Esophagus (tissue), 2 donors: ENCODE data around the gene HID1. TPM values are rescaled to one million over a fixed set of nuclear protein-coding genes. Genes with fewer than 3 reads are reported as not detected.
"Not testable (repeated sequence)": the region's sequence is repeated elsewhere in the genome, so short reads cannot be mapped to it uniquely, and the experiment has no call there.

Experiments
- H3K27ac ChIP-seq, 2 donors: one replicate each; pipeline ENCODE4 v1.5.1; 2013; ENCODE audit warnings: low read depth in 2 of 2, mild to moderate bottlenecking in 2 of 2, inconsistent platforms in 1 of 2, low read length in 1 of 2, moderate library complexity in 1 of 2
- H3K27me3 ChIP-seq, 2 donors: one replicate each; pipeline ENCODE4 v1.6.1; 2013; ENCODE audit warnings: low read length in 2 of 2, control low read depth in 1 of 2, mild to moderate bottlenecking in 1 of 2; ENCODE audit not compliant: insufficient read depth in 2 of 2, control insufficient read depth in 1 of 2
- H3K36me3 ChIP-seq, 2 donors: one replicate each; pipeline ENCODE4 v1.6.1; 2013; ENCODE audit warnings: low read length in 1 of 2; ENCODE audit not compliant: control insufficient read depth in 2 of 2, insufficient read depth in 2 of 2
- H3K4me1 ChIP-seq, 2 donors: one replicate each; pipeline ENCODE4 v1.6.1; 2013; ENCODE audit warnings: low read length in 1 of 2; ENCODE audit not compliant: control insufficient read depth in 2 of 2, insufficient read depth in 2 of 2
- H3K4me3 ChIP-seq, 2 donors: one replicate each; pipeline ENCODE4 v1.5.1; 2013; ENCODE audit warnings: low read length in 2 of 2, mild to moderate bottlenecking in 2 of 2, low read depth in 1 of 2, moderate library complexity in 1 of 2
- H3K9me3 ChIP-seq, 2 donors: one replicate each; pipeline ENCODE4 v1.6.1; 2013; ENCODE audit warnings: mild to moderate bottlenecking in 2 of 2, low read depth in 1 of 2, low read length in 1 of 2, moderate library complexity in 1 of 2; ENCODE audit not compliant: control insufficient read depth in 2 of 2, insufficient read depth in 1 of 2
- WGBS, 2 donors: extraction: QIAGEN DNeasy Blood & Tissue Kit; methylation state at CpG; one replicate each; pipeline ENCODE4 v1.1.7; 2013; 5-methylcytosine and 5-hydroxymethylcytosine counted together
- polyA plus RNA-seq, 2 donors: library from polyadenylated mRNA; stranded (reverse); fragments of 200-250 nt; gene quantifications; one replicate each; pipeline ENCODE4 v1.2.3, GENCODE V29; 2013
- donor health status: healthy with polysubstance abuse.
- donor health status: Bipolar disorder and iron deficiency.

HID1 gene
- polyA plus RNA-seq, 2 donors = 2.7 to 6.6 TPM

DNA sequence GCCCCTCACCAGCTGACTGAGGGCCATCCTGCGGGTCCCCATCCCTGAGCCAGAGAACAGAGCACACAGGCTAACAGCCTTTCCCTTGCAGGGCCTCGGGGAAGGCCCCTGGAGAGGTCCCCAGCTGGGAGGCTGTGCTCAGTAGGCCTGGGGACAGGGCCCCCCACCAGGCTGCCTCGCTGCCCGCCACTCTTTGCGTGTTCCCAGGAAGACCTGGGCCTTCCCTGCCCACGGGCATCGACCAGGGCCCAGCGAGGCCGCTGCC lies 785 bp downstream of the HID1 start:
- Histone ChIP-seq H3K4me1 (peaks cover 4 to 17% of the 10 kb centered on the region in 2 donors), H3K27me3 (no peaks in the 10 kb centered on the region)

DNA sequence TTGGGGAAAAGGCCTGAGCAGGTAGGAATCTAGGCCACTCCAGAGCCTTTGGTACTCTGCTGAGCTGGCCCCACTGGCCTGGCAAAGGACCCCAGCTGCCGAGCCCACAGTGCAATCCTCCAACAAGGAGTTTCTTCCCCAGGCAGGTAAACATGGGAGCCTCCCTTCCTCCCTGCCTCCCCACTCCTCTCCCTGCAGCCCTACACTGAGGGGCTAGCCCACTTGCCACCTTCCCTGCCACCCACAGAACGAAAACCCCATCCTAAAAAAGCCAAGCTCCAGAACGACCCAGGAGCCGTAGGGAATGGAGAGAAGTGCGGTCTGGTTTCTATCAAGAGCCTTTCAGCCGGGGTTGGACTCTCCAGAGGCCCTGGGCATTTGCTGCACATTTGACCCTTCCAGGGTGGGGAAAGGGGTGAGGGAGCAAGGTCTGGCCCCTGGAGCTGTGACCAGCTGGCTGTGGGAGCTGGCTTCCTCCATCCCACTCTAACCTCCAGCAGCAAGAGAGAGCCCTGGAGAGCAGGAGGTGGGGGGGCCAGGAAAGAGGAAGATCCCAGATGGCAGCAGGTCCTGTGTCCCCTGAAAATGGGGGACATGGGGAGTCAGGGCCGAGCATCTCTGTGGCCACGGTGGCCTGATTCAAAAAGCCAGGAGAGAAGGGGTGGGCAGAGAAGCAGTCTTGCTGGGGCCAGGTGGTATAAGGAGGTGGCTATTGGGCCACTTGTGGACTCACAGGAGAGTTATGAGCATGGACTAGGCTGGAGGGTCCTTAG lies 1.3 kb downstream of the HID1 start:
- H3K27ac ChIP-seq = peak overlapping the region in 1 of 2 donors; percentile 21
- H3K27me3 ChIP-seq = no peaks in the 10 kb centered on the region
- H3K4me1 ChIP-seq = peaks cover 4 to 17% of the 10 kb centered on the region in 2 donors

More for the DNA sequence above, 785 bp downstream of the HID1 start:
- Histone ChIP-seq H3K27ac (peak overlapping the region in 1 of 2 donors; percentile 21), H3K4me3 (peak overlapping the region; percentile 54 to 55), H3K36me3 (no peaks in the 10 kb centered on the region), H3K9me3 (no peaks in the 10 kb centered on the region)
- WGBS, 2 donors = 14 to 20% methylated on average over 9 of the region's 9 CpGs

DNA sequence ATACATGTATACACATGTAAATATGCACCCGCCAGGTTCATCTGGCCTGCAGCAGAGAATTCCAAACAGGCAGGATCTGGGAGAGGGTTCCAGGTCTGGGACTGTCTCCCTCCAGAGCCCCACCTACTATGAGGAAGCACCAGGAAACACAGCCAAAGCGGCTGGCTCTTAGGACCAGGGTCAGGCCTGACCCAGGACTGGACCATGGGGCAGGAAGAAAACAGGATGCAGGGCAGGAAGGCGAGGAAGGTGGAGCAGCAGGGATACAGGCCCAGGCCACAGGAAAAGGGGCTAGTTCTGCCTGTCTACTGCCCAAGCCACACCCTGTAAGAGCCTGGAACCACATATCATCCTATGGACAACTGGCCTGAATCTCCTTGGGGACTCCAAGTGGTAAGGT lies 2.2 kb downstream of the HID1 start:
- Histone ChIP-seq H3K4me3 (no peak overlapping the region), H3K27ac (no peak overlapping the region), H3K27me3 (no peaks in the 10 kb centered on the region), H3K9me3 (no peaks in the 10 kb centered on the region), H3K4me1 (peaks cover 4 to 17% of the 10 kb centered on the region in 2 donors), H3K36me3 (no peaks in the 10 kb centered on the region)
- WGBS, 2 donors = 68 to 79% methylated on average over 3 of the region's 3 CpGs

More for the DNA sequence above, 1.3 kb downstream of the HID1 start:
- 67 to 87% methylated on average over 8 of the region's 8 CpGs for WGBS, 2 donors
- Histone ChIP-seq H3K36me3 (no peaks in the 10 kb centered on the region), H3K4me3 (peak overlapping the region in 1 of 2 donors; percentile 54), H3K9me3 (no peaks in the 10 kb centered on the region)

DNA sequence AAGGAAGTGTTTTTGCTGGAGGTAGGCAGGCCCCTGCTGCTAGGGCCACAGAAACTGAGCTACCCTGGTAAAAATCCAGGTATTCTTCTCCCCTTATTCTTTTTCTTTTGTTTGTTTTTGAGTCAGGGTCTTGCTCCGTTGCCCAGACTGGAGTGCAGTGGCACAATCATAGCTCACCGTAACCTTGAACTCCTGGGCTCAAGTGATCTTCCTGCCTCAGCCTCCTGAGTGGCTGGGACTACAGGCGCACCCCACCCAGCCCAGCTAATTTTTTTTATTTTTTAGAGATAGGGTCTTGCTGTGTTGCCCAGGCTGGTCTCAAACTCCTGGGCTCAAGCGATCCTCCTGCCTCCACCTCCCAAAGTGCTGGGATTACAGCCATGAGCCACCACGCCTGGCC lies 3.1 kb downstream of the HID1 start:
- peaks cover 4 to 17% of the 10 kb centered on the region in 2 donors for H3K4me1 ChIP-seq
- 88 to 92% methylated on average over 5 of the region's 5 CpGs for WGBS, 2 donors
- not testable (repeated sequence) for H3K27me3 ChIP-seq, H3K27ac ChIP-seq, H3K9me3 ChIP-seq, H3K4me3 ChIP-seq, H3K36me3 ChIP-seq

DNA sequence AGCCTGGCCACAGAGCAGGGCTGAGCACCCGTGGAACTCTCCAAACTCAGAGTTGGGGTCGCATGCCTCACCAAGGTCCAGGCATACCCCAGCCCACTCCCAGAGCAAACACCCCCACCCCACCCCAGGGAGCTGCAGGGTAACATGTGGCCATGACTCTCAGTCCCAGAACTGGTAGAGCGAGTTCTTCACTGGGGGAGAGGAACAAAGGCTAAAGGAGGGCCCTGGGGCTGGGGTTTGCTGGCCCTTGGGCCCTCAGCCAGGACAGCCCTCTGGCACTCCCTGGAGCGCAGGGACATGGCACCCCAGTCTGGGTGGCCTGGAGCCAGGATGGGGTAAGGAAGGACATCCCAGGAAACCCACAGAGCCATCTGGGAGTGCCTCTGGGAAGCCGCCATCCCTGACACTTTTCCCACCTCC lies 4.2 kb downstream of the HID1 start:
- Histone ChIP-seq H3K9me3 (no peaks in the 10 kb centered on the region), H3K4me1 (peaks cover 4 to 17% of the 10 kb centered on the region in 2 donors), H3K27me3 (no peaks in the 10 kb centered on the region), H3K36me3 (no peaks in the 10 kb centered on the region), H3K27ac (no peak overlapping the region), H3K4me3 (no peak overlapping the region)
- WGBS, 2 donors = 53 to 59% methylated on average over 5 of the region's 5 CpGs

DNA sequence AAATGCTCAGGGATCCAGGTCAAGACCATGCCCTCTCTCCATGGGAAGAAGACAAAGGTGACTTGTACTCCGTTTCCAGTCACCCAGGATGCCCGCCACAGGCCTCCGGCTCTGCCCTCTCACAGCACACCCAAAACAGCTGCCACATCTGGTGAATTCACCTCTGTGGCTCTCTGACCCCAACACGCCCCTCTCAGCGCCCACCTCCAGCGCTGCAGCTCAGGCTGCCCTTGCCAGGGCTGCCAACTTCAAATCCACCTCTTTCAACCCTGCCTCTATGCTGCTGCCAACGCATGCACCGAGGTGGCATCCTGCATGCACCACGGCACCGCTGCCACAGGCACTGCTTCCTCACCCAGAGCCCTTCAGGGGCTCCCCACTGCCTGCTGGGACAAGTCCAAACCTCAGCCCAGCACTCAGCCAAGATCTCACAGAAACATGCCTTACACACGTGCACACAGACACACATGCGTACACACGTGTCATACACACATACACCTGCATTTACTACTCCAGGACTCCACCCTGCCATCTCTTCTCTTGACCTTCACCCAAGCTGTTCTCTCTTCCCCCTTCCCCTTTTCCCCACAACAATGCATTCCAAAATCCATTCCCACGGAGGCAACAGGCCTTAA lies 7.5 kb downstream of the HID1 start:
- H3K4me1 ChIP-seq = peaks cover 0 to 10% of the 10 kb centered on the region in 2 donors

DNA sequence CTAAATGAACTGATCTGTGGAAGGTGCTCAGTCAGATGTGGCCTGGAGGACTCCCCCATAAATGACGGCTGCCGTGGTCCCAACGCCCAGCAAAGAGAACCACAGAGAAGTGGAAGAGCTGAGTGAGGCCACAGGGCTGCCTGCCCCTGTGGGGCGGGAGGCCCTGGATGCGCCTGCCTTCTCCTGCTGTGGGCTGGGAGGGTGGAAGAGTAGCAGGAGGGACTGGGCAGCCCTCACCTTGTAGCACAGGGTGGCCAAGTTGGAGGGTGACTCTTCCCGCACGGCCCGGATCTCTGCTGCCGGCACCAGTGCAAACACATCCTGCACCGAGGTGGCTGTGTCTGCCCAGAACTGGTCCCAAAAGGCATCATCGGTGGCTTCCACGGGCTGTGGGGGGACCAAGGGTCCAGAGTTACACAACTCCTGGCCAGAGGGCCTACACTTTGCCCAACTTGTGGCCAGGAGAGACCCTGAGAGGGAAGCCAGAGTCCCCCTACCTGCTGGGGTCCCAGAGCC lies 8.3 kb downstream of the HID1 start:
- Histone ChIP-seq H3K27me3 (no peaks in the 10 kb centered on the region), H3K4me3 (no peak overlapping the region), H3K9me3 (no peaks in the 10 kb centered on the region), H3K36me3 (no peaks in the 10 kb centered on the region), H3K27ac (no peak overlapping the region), H3K4me1 (peaks cover 0 to 10% of the 10 kb centered on the region in 2 donors)
- WGBS, 2 donors = 87 to 89% methylated on average over 12 of the region's 12 CpGs

More for the DNA sequence above, 7.5 kb downstream of the HID1 start:
- H3K9me3 ChIP-seq = no peaks in the 10 kb centered on the region
- H3K36me3 ChIP-seq = no peaks in the 10 kb centered on the region
- H3K27me3 ChIP-seq = no peaks in the 10 kb centered on the region
- no peak overlapping the region for H3K27ac ChIP-seq
- H3K4me3 ChIP-seq = no peak overlapping the region
- 48 to 55% methylated on average over 14 of the region's 14 CpGs for WGBS, 2 donors

DNA sequence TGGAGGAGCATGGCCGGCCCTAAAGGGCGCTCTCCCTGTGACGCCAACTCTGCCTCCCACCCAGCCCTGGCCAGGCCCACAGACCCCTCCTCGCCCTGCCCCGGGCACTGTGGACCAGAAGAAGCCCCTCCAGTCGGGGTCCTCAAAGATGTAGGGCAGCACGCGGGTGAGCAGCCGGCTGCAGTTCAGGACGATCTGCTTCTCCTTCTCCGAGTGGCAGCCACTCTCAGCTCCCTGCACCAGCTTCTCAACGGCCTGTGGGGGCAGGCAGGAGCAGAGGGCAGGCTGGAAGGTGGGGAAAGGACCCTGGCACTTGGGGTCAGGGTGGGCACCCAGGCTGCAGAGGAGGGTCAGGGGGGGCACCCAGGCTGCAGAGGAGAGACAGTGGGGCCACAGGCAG lies 8.9 kb downstream of the HID1 start:
- no peaks in the 10 kb centered on the region for H3K9me3 ChIP-seq
- peaks cover 0 to 6% of the 10 kb centered on the region in 2 donors for H3K4me1 ChIP-seq
- no peak overlapping the region for H3K4me3 ChIP-seq
- no peaks in the 10 kb centered on the region for H3K27me3 ChIP-seq
- H3K36me3 ChIP-seq = no peaks in the 10 kb centered on the region
- H3K27ac ChIP-seq = no peak overlapping the region
- 73 to 81% methylated on average over 12 of the region's 12 CpGs for WGBS, 2 donors

DNA sequence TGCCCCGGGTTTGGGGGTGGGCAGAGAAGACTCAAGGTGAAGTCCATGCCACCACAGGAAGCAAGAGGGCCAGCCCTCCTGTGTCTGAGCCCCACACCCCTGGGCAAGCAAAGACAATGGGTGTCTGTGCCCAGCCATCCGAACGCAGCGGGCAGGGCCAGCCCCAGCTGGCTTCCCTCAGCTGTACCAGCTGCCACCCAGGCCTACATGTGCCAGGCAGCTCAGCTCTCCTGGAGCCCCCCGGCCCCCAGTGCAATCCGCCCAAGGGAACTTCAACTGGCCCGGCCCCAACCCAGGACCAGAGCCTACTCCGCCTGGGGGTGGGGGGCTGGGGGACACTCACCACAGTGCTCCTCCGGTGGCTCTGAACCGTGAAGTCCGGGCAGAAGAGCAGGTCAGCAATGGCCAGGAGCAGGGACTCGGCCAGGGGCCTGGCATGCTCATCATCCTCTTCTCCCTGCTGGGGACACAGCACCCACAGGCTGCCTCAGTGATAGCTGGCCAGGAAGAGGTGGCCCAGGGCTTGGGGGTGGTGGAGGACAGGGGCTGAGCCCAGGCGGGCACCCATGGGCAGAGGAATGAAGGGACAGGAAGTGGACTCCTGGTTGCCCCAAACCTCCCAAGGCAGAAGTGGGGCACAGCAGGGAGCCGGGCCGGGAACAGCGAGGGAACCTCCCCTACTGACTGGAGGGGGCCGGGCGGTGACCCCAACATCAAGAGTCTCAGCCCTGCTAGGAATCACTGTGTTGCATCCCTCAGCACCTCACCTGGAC lies 9.8 kb downstream of the HID1 start:
- Histone ChIP-seq H3K9me3 (no peaks in the 10 kb centered on the region), H3K4me3 (no peak overlapping the region), H3K36me3 (no peaks in the 10 kb centered on the region), H3K27ac (no peak overlapping the region), H3K4me1 (no peaks in the 10 kb centered on the region), H3K27me3 (no peaks in the 10 kb centered on the region)
- 83 to 86% methylated on average over 18 of the region's 18 CpGs for WGBS, 2 donors
